H9 (cell line): Measurements from ENCODE around the gene ROBO1. TPM values are rescaled to one million over a fixed set of nuclear protein-coding genes. Genes with fewer than 3 reads are reported as not detected.

Source experiments
- DNase-seq: peaks from one replicate; pipeline ENCODE4 v3.0.0-alpha.2; 2017
- H2AFZ ChIP-seq: one replicate; pipeline ENCODE4 v1.6.1; 2013; ENCODE audit warnings: mild to moderate bottlenecking, low read length, control low read depth, moderate library complexity
- H2AK5ac ChIP-seq: 2 replicates; pipeline ENCODE4 v1.6.1; 2013; ENCODE audit warnings: low read length, control low read depth, mixed read lengths; ENCODE audit not compliant: insufficient read length
- H2BK120ac ChIP-seq: one replicate; pipeline ENCODE4 v1.6.1; 2013; ENCODE audit warnings: low read depth, mild to moderate bottlenecking, low read length, control low read depth, inconsistent platforms; ENCODE audit not compliant: poor library complexity, severe bottlenecking
- H2BK12ac ChIP-seq: 2 replicates; pipeline ENCODE4 v1.6.1; 2013; ENCODE audit warnings: low read length, control low read depth, mixed read lengths, low read depth; ENCODE audit not compliant: insufficient read length
- H2BK15ac ChIP-seq: 2 replicates; pipeline ENCODE4 v1.6.1; 2013; ENCODE audit warnings: low read depth, low read length, control low read depth
- H2BK20ac ChIP-seq: one replicate; pipeline ENCODE4 v1.6.1; 2013; ENCODE audit warnings: low read depth, mild to moderate bottlenecking, low read length, control low read depth, inconsistent platforms; ENCODE audit not compliant: poor library complexity, severe bottlenecking
- H2BK5ac ChIP-seq: 2 replicates; pipeline ENCODE4 v1.6.1; 2013; ENCODE audit warnings: low read length, control low read depth, mixed read lengths; ENCODE audit not compliant: insufficient read length
- H3K14ac ChIP-seq: 2 replicates; pipeline ENCODE4 v1.6.1; 2013; ENCODE audit warnings: low read length, control low read depth; ENCODE audit not compliant: insufficient read depth
- H3K18ac ChIP-seq: 2 replicates; pipeline ENCODE4 v1.6.1; 2013; ENCODE audit warnings: low read depth, mild to moderate bottlenecking, mixed read lengths, low read length, control low read depth; ENCODE audit not compliant: insufficient read length
- H3K23ac ChIP-seq: 2 replicates; pipeline ENCODE4 v1.6.1; 2013; ENCODE audit warnings: low read length, control low read depth, mixed read lengths, low read depth; ENCODE audit not compliant: insufficient read length
- H3K23me2 ChIP-seq: 2 replicates; pipeline ENCODE4 v1.6.1; 2013; ENCODE audit warnings: low read depth, mild to moderate bottlenecking, mixed read lengths, low read length, control low read depth; ENCODE audit not compliant: insufficient read length, poor library complexity, severe bottlenecking
- H3K27ac ChIP-seq: 2 replicates; pipeline ENCODE4 v1.5.1; 2013; ENCODE audit warnings: low read length, control low read depth, mixed read lengths, low read depth; ENCODE audit not compliant: insufficient read length
- H3K27me3 ChIP-seq: 2 replicates; pipeline ENCODE4 v1.6.1; 2013; ENCODE audit warnings: low read length, control low read depth, inconsistent platforms; ENCODE audit not compliant: insufficient read depth
- H3K4ac ChIP-seq: 2 replicates; pipeline ENCODE4 v1.6.1; 2013; ENCODE audit warnings: low read depth, mild to moderate bottlenecking, control low read depth, inconsistent platforms, low read length, moderate library complexity
- H3K4me1 ChIP-seq: 2 replicates; pipeline ENCODE4 v1.6.1; 2013; ENCODE audit warnings: low read length, control low read depth, inconsistent platforms; ENCODE audit not compliant: insufficient read depth
- H3K4me2 ChIP-seq: 2 replicates; pipeline ENCODE4 v1.6.1; 2013; ENCODE audit warnings: low read length, control low read depth, mixed read lengths; ENCODE audit not compliant: insufficient read length, insufficient read depth
- H3K56ac ChIP-seq: 2 replicates; pipeline ENCODE4 v1.6.1; 2013; ENCODE audit warnings: low read depth, mild to moderate bottlenecking, mixed read lengths, low read length, control low read depth; ENCODE audit not compliant: insufficient read length
- H3K79me1 ChIP-seq: 2 replicates; pipeline ENCODE4 v1.6.1; 2013; ENCODE audit warnings: low read depth, mild to moderate bottlenecking, moderate library complexity, low read length, control low read depth, inconsistent platforms; ENCODE audit not compliant: insufficient read depth, poor library complexity, severe bottlenecking
- H3K79me2 ChIP-seq: 2 replicates; pipeline ENCODE4 v1.6.1; 2013; ENCODE audit warnings: low read length, control low read depth, inconsistent platforms; ENCODE audit not compliant: insufficient read depth
- H3K9ac ChIP-seq: 2 replicates; pipeline ENCODE4 v1.6.1; 2013; ENCODE audit warnings: low read length, control low read depth, mixed read lengths; ENCODE audit not compliant: insufficient read length; ENCODE audit errors: extremely low read depth
- H3K9me3 ChIP-seq: one replicate; pipeline ENCODE4 v1.6.1; 2013; ENCODE audit warnings: low read depth, low read length, inconsistent platforms; ENCODE audit not compliant: control insufficient read depth
- H3T11ph ChIP-seq: one replicate; pipeline ENCODE4 v1.6.1; 2013; ENCODE audit warnings: mild to moderate bottlenecking, low read length, control low read depth, inconsistent platforms
- H4K20me1 ChIP-seq: one replicate; pipeline ENCODE4 v1.6.1; 2013; ENCODE audit not compliant: control insufficient read depth, insufficient read length, insufficient read depth
- H4K5ac ChIP-seq: 2 replicates; pipeline ENCODE4 v1.6.1; 2013; ENCODE audit warnings: low read depth, mild to moderate bottlenecking, mixed read lengths, low read length, control low read depth; ENCODE audit not compliant: insufficient read length
- H4K8ac ChIP-seq: replicated peaks from 2 replicates; pipeline ENCODE4 v1.6.1; 2013; ENCODE audit warnings: low read length, control low read depth, mixed read lengths, low read depth; ENCODE audit not compliant: insufficient read length
- H4K91ac ChIP-seq: 2 replicates; pipeline ENCODE4 v1.6.1; 2013; ENCODE audit warnings: low read depth, mild to moderate bottlenecking, moderate library complexity, mixed read lengths, low read length, control low read depth; ENCODE audit not compliant: insufficient read length
- H3K27ac Mint-ChIP-seq, 3 experiments: 2 replicates in 2 of 3; 3 replicates in 1 of 3; pipeline ENCODE4 v1.8.0; 2020 to 2021; ENCODE audit warnings: mixed read lengths in 3 of 3, mild to moderate bottlenecking in 1 of 3, moderate library complexity in 1 of 3
- H3K27me3 Mint-ChIP-seq: 2 replicates; pipeline ENCODE4 v1.8.0; 2021; ENCODE audit warnings: low read depth, mild to moderate bottlenecking, moderate library complexity, mixed read lengths
- H3K36me3 Mint-ChIP-seq, 3 experiments: 2 replicates in 2 of 3; 3 replicates in 1 of 3; pipeline ENCODE4 v1.8.0; 2020 to 2021; ENCODE audit warnings: low read depth in 3 of 3, mixed read lengths in 3 of 3; ENCODE audit not compliant: insufficient read depth in 1 of 3
- H3K4me1 Mint-ChIP-seq, 2 experiments: 2 replicates each; pipeline ENCODE4 v1.8.0; 2020; ENCODE audit warnings: mixed read lengths in 2 of 2
- H3K4me3 Mint-ChIP-seq, 2 experiments: 2 replicates in 1 of 2; 3 replicates in 1 of 2; pipeline ENCODE4 v1.8.0; 2020 to 2021; ENCODE audit warnings: mild to moderate bottlenecking in 2 of 2, mixed read lengths in 2 of 2, moderate library complexity in 1 of 2
- H3K9me3 Mint-ChIP-seq, 2 experiments: 2 replicates in 1 of 2; 3 replicates in 1 of 2; pipeline ENCODE4 v1.8.0; 2020; ENCODE audit warnings: mild to moderate bottlenecking in 2 of 2, mixed read lengths in 2 of 2, moderate library complexity in 1 of 2
- CTCF ChIP-seq: fragments of 200-600 bp; sonication (generic); conservative IDR thresholded peaks from 3 replicates; pipeline ENCODE4 v1.8.0; 2021; ENCODE audit warnings: antibody characterized with exemption, mild to moderate bottlenecking
- WGBS: extraction: QIAGEN DNeasy Blood & Tissue Kit; methylation state at CpG from one replicate; pipeline ENCODE4 v1.1.7; 2013; ENCODE audit warnings: missing lambda C conversion rate, low lambda C conversion rate, mixed read lengths; ENCODE audit not compliant: insufficient read length; ENCODE audit errors: extremely low coverage; 5-methylcytosine and 5-hydroxymethylcytosine counted together
- total RNA-seq: library from RNA; stranded (reverse); gene quantifications from 2 replicates; pipeline ENCODE4 v1.2.1, GENCODE V29; 2021

Gene ROBO1
- total RNA-seq, 1 experiment from 2014 or later = 62.7 TPM

GRCh38 chr3:78642226-78643035, 1125.4 kb downstream of the ROBO1 start:
- Histone ChIP-seq H3K4me1 (peaks cover 11% of the 10 kb centered on the region; the same call in 1 of the 2 replicates), H2BK15ac (no peak overlapping the region), H3K56ac (no peak overlapping the region), H3K14ac (no peak overlapping the region), H3K4ac (no peak overlapping the region), H3K4me2 (no peak overlapping the region), H2AK5ac (no peak overlapping the region), H2BK12ac (no peak overlapping the region), H4K5ac (no peak overlapping the region), H4K8ac (no peak overlapping the region), H3K18ac (no peak overlapping the region), H4K20me1 (no peaks in the 10 kb centered on the region), H3K9ac (no peak overlapping the region), H2AFZ (no peak overlapping the region), H3T11ph (no peak overlapping the region), H3K23me2 (no peaks in the 10 kb centered on the region), H3K79me2 (no peaks in the 10 kb centered on the region), H2BK20ac (no peak overlapping the region), H3K79me1 (no peaks in the 10 kb centered on the region), H3K27me3 (no peaks in the 10 kb centered on the region), H3K9me3 (no peaks in the 10 kb centered on the region), H4K91ac (no peak overlapping the region), H3K23ac (no peak overlapping the region), H2BK5ac (no peak overlapping the region), H3K27ac (no peak overlapping the region), H2BK120ac (no peak overlapping the region)
- Mint-ChIP-seq H3K4me3 (no peak overlapping the region), H3K27me3 (no peaks in the 10 kb centered on the region), H3K27ac (peak overlapping the region in 1 of 3 experiments; percentile 13; a peak in 2 of 7 replicates), H3K4me1 (peaks cover 24 to 32% of the 10 kb centered on the region in 2 experiments), H3K9me3 (no peaks in the 10 kb centered on the region), H3K36me3 (peaks cover 0 to 2% (median 2%) of the 10 kb centered on the region in 3 experiments; a peak in 3 of 7 replicates)
- no CpG with 5 or more reads among the region's 3 CpGs for WGBS
- no peak for TF ChIP-seq CTCF
- DNase-seq = no peak
